COLO668 (cell line): ENCODE data around the gene HOXD13.

Source experiments
- DNase-seq: peaks from one replicate; lab custom pipeline; 2025; ENCODE audit not compliant: unreplicated experiment; lab: John Stamatoyannopoulos, UW

HOXD13 gene

DNA sequence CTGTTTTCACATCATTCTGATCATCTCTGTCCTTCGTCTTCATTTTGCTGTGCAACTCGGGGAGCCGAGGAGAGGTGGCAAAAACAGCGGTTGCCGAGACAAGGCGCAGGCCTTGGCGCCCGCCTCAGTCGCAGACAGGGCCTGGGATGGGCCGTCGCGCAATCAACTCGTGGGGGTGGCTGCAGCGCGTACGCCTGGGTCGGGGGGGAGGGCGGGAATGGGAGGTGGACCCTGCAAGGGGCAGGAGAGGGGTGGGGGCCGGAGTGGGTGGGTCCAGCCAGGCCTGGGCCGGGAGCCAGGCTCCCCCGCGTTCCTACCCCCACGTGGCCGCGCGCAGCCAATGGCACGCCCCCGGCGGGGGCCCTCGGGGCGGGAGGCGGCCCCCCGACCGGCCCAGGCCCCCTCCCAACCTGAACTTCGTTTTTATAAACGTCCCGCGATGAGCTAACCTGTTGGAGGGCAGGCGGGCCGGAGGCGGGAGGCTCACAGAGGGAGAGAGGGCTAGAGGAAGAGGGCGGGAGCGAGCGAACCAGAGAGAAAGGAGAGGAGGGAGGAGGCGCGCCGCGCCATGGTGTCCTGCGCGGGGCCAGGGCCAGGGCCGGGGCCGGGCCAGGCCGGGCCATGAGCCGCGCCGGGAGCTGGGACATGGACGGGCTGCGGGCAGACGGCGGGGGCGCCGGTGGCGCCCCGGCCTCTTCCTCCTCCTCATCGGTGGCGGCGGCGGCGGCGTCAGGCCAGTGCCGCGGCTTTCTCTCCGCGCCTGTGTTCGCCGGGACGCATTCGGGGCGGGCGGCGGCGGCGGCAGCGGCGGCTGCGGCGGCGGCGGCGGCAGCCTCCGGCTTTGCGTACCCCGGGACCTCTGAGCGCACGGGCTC, at the start of gene HOXD13:
TSS of gene HOXD13 (plus strand) at position 452 of the 875 bp plus-strand sequence. CDS start at position 622, 170 bp downstream.
- DNase-seq, result peak; percentile 68

DNA sequence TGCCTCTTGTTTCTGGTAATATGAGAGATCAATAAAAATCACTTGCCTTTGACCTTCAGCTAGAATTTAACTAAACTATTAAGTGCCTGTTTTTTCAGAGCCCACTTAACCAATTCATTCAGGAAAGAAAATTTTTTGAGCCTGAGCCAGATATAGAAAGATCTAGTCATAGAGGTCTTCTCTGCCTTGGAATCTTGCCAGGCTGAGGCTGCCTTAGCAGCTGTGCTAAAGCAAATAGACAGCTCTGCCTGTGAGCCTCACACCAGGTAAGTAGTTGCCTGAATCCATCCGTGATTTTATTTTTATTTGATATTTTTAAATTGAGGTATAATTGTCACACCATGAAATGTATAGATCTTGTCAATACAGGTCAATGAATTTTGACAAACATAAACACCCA, 36.1 kb upstream of the HOXD13 start:
- peak; percentile 82 for DNase-seq

DNA sequence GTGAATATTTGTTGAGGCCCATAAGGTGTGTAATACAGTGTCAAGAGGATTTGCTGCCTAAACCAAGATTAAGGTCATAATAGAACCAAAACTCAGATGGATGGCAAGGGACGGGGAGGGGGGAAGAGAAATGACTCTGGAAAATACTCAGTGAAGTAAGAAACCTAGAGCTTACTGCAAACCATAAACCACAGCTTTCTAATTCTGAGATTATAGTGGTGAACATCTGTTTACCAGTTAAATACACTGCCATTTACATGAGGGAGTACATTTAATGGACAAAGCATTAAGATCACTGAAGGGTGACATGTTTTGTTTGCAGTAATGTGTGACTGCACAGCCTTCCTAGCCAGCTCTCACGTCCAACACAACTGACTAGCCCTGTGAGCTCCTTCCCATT, 28.6 kb upstream of the HOXD13 start:
- peak; percentile 44 for DNase-seq

DNA sequence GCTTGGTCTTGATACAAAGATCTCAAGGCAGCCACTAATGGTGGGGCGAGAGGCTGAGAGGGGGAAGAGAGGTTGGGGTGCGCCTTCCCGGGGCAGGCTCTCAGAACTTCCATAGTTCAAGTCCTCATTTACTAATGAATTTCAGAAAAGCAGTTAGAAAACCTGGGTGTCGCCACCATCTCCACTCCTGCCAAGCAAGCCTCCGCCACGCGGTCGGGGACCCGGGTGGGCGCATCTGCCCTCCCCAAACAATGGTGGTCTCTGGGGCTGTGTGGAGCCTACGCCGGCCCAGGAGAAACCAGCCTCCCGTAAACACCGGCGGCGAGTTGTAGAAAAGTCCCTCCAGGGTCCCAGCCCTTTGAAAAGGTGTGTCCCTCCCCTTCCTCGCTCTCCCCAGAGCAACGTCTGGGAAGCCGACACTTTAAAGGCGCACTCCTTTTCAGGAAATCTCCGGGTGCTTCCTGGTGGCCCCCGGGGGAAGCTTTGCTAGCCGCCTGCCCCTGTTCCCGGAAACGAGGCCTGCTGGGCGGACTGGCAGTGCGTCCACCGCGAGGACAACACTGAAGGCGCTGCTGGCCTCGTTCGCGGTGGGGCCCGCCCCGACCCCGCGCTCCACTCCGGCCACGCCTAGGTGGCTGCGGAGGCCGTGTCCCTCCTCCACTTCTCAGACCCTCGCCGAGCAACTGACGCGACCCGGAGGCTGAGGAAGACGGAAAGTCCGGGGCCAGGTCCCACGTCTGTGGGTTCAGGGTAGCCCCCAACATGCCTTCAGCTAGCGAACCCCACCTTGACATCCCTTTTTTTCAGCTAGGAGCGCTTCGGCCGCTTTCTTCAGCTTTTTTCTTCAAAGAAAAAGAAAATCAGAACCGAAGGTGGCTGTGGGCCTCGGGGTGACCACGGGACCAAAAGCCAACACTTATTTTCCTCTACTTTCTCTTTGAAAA, 25.6 kb upstream of the HOXD13 start:
- DNase-seq, result no peak

DNA sequence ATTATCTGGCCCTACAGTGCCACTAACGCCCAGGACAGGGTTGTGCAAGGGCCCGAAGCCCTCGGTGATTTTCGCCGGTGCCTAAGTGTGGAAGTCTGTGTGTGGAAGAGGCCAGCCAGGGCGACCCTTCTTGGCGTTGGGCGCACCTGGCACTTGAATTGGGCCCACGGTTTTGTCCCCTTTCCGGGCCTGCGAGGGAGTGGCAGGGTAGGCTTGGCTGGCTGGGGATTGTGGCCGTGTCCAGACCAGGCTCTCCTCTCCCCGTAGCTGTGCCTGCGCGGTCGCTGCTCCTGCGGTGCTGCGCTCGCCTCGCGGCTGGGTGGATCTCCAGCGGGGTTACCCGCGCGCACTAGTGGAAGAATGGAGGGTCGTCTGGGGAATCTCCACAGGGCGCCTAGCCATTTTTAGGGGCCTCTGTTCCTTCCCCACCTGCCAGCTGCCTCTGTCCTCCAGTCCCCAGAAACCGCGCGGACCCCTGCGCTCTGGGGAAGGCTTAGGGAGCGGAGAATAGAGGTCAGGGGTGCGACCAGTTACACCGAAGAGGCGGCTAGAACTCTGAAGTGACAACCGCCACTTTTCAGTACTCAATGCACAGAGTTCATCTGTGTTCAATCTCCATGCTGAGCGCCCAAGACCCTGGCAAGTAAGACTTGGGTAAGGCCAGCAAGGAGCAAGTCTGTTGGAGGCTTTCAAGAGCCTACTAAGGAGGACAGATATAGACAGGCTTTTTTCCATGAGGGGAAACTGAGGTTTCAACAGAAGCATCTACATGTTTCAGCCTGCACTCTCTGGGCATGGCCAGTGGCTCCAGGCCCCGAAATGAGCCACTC, 24.7 kb upstream of the HOXD13 start:
- no peak for DNase-seq

DNA sequence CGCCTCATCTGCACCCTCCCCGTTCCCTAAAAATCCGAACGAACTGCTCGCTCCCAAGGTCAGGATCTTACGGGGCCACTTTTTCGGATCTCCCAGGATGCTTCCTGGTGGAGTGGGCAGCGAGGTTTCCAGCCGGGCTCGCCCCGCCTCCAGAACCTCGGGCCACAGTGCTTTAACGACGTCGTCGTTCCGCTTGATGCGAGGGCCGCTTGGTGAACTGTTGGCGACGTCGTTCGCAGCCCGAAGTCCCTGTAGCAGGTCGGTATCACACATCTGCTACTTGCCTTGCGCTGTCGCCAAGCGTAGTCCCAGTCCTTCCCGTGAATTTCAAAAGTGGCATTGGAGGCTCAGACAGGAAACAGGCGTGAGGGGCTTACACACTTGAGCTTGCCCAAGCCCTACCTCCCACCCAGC, 24.1 kb upstream of the HOXD13 start:
- no peak for DNase-seq

DNA sequence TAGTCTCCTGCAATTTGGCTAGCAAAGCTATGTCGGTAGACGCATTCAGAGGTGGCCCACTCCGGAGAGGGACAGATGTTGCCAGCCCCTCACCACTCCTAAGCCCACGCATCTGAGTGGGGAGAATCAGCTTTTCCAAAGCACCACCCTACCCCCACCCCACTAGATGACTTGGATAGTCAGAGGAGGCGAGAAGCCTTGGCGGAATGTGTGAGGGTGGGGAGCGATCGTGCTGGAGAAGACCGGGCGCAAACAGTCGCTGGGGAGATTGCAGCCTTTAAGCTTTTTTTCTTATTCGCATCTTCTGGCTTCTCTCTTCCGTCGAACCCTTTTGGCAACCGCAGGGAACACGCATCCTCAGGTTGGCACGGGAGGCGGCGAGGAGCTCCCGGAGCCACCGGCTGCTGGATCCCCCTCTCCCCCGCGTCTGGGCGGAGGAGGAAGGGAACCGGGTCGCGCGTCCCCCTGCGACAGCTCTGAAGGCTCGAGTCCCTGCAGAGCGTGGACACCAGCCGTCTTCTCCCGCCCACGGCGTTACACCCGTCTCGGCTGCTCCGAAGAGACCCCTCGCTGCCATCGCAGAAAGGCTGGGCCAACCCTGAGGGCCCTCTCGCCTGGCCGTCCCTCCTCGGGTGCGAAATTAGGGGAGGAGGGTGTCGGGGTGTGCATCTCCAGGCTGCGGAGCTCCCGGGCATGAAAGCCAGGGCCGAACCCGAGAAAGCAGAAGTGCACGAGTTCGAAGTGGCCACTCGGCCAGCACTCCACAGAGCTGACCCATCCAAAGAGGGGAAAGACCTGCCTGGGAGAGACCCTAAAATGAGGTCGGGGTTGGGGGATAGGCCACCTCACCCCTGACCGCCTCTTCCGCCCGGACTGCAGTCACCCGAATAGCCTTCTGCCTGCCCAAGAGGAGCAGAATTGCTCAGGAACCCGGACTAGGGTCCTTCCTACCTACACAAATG, 20.9 kb upstream of the HOXD13 start:
- DNase-seq, result no peak

DNA sequence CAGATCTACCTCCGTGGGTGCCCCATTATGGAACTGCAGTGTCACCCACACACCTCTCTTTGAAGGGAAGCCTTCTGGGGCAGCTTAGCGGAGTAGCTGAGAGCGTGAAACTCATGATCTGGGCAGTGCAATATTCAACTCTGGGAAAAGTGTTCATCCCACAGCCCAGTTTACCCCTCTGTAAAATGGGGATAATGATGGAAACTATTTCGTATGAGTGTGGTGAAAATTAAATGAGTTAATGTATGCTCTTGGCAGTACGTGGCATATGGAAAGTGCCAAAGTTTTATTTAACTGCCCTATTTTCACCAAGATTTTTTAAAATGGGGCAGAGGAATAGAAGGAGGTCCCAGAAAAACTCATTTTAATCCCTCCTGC, 20.2 kb upstream of the HOXD13 start:
- DNase-seq, result no peak

DNA sequence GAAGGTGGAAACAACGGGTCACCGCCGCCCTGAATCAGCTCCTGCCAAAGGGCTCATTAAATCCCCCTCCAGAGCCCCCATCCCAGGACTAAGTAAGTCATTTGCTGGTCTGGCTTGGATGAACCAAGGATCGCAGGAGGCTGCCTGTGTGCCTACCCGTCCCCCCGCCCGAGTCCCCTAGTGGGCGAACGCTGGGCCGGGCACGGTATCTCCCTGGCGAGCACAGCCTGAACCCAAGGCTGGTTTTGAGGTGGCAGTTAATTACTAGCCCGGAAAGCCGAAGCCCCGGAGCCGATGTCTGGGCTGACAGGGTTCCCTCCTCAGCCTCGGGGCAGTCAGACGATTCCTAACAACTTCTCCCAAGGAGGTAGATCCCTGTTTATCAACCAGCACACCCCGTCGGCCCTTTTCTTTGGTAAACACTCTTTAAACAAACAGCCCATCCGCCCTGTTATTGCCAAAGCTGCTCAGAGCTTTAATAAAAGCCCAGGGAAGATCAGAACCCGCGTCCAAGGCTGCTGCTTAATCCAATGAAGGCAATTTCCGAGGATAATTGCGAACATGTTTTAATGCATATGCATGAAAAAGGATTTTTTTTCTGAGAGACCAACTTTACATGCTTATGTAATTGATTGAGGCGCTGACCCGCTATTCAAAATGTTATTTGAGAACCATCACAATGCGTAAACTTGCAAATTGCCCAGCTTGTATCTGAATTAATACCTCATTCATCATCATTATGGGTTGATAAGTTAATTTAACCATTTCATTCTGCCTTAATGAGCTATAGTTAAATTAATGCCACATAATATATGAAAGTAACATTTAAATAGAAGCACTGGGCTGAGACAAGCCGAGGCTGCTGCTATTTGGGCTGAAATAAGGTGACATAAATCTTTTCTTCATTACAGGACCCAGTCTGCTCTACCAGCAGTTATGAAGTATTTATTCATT, 19.3 kb upstream of the HOXD13 start:
- DNase-seq, result no peak

DNA sequence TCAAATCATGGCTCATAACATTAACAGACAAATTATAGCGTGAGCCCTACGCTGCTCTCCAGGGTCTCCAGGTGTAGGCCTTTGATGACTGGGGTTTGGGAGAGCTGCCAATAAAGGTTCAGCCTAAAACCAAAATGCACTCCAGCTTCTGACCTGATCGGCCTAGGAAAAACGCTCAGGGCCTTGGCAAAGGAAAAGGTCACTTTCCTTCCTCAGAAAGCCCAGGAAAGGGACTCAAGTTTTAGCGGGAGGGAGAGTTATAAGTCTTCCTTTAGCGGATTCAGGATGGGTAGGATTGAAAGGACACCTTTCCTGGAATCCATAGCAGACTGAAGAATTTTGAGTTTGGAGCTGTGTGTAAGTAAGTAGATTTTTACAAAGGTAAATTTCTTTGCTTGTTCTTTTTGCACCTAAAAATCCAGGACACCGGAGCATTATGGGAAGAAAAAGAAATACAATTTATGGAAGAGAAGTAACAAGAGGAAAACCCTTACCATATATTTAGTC, 17.5 kb upstream of the HOXD13 start:
- DNase-seq, result no peak

DNA sequence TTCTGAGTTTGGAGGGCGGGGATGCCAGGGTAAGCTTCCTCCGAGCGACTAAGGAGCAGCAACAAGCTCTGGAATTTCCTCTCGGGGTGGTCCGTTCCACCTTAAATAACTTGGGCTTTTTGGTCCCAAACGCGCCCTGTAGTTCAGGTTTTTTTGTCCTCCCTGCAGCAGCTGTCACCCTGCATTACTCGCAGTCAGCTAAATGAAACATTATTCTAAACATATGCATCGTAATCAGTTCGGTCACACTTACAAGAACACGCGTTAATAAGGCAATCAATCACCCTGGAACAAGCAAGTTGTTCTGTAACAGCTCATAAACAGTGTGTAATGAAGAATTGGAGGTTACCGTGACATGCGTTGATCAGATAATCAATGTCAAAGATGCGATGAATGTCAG, 17.0 kb upstream of the HOXD13 start:
- DNase-seq, result no peak

DNA sequence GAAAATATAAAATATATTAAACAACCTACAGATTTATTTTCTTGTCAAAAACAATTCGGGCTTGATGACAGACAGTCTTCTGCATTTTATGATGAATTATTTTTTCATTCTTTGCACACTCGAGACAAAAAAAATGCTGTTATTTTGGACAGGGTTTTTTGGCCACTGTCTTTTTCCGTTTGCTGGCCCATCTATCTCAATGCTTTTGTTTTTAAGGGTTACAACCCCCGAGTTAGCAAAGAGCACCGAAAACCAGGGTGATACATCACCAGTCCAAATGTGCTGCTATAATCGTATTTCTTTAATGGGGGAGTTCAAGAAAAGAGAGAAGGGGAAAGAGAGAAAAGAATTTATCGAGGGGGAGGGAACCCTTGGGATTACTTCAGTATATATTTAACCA, 16.5 kb upstream of the HOXD13 start:
- no peak for DNase-seq

DNA sequence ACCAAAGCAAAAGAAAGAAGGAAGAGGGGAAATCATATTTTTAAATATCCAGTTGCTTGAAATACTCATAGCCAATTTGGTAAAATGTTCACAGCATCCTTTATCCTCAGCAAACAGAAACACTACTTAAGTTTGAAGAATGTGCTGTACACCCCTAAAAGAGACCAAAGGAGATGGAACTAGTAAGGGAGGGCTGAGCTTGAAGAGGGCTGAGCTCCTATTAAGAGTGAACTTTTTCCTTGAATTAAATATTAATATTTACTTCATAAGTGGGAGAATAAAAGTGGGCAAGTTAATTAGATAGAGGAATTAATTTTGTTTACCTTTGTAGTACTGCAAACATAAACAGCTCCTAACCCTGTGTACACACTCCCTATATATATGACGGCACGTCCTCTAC, 15.7 kb upstream of the HOXD13 start:
- no peak for DNase-seq

DNA sequence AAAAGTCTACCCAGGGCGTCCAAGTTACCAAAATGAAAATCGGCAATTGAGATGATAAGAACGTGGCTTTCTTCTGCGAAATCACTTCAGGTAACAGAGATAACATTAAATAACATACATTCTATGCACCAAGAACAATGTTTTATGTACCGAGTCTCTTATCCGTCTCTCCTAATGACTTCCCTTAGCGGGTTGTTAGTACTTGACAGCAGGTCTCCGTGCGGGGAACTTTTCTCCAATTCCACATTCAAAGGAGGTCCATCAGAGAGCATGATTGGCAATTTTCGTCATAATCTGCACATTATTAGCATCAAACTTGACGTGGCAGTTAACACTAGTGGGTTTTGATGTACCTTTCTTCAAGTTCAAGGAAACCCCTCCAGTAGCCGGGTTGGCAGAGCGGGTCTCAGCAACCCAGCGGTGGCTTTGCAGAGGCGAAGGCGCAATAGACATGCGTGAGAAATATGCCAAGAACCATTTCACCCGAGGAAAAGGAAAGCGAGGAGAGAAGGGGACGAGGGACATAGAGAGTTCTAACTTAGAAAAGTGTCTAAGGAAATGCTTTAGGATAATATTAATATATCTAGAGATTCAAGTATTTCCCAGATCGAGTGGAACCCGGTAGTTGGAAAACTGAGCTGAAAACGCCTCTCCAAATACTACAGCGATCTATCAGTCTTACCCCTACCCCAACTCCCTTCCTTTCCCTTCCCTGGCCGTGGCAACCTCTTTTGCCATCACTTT, 13.8 kb upstream of the HOXD13 start:
- DNase-seq, result no peak

DNA sequence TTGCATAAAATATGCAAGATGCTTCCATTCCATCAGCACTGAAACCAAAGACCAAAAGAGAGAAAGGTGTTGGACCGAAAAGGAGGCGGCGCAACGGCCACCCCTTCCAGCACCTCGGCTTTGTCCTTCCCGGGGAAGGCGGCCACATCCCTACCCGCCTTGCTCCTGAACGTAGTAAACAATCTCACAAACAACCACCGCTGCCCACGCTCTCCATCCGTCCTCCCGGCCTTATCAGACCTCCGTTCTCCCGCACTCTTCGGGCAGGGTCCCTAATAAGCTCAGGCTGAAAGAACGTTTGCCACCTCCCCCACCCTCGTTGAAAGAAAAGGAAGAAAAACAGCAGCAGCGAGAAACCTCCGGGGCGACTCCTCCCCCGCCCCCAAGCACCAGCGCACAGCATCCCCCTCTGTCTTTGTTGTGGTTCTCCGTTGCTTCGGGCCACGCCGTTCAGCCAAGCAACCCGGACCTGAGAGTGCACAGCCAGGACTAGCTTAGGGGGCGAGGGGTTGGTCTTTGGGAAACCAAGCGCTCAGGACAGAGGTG, 13.2 kb upstream of the HOXD13 start:
- DNase-seq, result no peak

DNA sequence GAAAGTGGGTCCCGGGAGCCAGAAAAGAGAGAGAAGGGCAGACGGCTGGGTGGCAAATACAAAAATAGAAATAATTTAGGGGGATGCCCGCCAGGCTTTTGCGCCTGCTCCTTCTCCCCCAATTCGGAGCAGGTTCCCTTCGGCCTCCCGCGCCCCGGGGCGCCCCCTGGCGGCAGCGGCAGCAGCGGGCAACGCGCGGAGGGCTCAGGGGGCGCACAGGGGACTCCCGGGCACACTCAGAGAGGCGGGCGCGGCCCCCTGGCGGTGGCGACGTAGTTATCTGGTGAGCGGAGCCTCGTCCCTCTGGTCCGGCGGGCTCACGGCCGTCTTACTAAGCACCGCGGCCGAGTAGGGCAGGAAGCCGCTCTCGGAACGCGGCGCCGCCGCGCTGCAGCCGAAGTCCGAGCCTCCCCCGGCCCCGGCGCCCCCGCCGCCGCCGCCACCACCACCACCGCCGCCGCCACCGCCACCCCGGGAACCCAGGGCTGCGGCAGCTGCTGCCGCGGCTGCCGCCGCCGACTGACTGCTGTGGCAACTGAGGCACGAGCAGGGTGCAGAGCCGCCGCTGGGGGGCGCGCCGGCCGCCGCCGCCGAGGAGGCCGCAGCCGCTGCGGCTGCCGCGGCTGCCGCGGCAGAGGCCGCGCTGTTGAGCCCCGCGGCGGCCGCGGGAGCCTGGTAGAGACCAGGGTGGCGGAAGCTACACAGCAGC, 12.5 kb upstream of the HOXD13 start:
- DNase-seq, result peak; percentile 87
